Stimulated activated CD8-positive, alpha-beta memory T cell treated with anti-CD3 and anti-CD28 coated beads, Interleukin-12 subunit alpha, Interleukin-12 subunit beta, amount 100 ng/mL, for 24 hours (primary cell): Measurements from ENCODE around the gene ATP2B2.

Experiments
- DNase-seq: peaks from one replicate; pipeline ENCODE4 v3.0.0-alpha.2; 2020; ENCODE audit errors: extremely low read depth

ATP2B2 gene

DNA sequence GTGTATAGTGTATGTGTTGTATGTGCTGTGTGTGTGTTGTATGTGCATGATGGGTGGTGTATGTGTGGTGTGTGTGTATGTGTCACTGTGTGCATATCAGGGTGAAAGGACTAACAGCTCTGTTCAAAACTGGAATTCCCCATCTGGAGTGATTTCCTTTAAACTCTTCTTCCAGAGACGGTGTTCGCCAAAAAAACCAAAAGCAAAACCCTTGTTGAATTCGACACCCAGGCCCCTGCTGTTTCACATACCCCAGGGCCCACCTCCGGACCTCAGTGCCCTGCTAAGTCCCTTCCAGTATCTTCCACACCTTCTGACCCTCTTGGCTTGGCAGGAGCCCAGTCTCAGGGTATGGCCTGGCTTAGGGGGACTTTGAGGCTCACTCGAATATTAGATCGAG, 139.6 kb downstream of the ATP2B2 start:
- no peak for DNase-seq

DNA sequence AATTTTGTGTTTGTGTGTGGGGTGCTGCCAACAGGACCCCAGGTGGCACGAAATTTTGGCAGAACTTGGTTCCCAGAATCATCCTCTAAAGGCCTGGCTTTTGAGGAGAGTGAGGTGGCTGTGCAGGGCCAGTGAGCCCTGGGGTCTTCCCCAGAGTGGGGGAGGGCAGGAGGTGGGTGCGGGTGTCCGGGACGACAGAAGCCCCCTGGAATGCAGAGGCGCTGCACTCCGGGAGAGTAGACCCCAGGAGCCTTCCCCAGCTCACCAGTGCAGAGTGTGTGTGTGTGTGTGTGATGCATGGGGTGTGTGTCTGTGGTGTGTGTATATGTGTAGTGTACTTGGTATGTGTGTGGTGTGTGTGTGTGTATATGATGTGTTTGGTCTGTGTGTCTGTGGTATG, 140.1 kb downstream of the ATP2B2 start:
- no peak for DNase-seq

DNA sequence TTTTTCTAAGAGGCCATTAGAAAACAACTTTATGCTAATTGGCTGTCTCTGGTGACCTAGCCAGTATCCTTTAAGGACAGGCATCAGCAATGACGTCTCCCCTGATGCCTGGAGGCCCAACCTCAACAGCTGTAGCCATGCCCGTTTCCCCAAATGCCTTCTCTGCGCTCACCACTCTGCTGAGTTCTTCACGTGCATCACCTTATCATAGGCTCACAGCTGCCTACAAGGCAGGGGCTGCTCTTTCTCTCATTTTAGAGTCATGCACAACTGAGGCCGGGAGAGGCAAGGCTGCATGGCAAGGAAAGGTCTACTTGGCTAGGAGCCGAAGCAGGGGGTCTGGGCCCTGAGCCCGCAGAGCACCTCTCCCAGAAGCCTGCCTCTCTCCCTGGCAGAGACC, 140.6 kb downstream of the ATP2B2 start:
- DNase-seq = no peak

DNA sequence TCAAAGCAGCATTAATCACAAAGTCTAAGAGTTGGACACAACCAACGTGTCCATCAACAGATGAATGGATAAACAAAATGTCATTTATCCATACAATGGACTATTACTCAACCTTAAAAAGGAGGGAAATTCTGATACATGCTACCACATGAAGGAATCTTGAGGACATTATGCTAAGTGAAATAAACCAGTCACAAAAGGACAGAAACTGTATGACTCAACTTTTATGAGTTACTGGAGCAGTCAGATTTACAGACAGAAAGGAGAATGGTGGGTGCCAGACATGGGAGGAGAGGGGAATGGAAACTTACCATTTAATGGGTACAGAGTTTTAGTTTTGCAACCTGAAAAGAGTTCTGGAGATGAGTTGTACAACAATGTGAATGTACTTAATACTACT, 141.5 kb downstream of the ATP2B2 start:
- no peak for DNase-seq

DNA sequence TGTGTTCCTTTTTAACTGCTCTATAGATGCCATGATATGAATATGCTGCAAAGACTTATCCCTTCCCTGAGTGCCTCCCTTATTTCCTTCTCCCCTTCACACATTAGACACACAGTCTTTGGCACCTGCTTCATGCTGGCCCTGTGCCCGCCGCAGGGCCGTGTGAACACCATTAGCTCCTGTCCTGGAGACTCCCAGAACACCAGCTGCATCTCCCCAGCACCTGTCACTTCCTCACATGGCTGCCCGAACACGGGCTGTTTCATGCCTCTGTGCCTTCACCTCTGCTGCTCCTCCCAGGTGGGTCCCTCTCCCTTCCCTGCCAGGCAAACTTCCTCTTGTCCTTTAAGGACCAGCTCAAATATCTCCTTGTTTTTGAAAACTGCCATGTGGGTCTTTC, 144.0 kb downstream of the ATP2B2 start:
- DNase-seq = no peak

DNA sequence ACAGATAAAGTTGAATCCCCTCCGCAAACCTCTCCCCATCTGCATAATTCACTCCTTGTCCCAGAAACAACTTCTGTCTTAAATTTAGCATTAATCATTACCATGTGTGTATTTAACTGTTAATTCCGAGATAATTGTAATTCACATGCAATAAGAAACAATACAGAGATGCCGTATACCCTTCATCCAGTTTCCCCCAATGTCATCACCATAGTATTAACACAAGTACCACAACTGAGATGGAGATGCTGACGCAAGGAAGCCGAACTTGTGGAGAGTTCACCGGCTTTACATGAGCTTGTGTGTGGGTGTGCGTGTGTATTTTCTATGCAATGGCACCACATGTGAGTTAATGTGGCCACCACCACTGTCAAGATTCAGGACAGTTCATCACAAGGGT, 144.9 kb downstream of the ATP2B2 start:
- DNase-seq = no peak

DNA sequence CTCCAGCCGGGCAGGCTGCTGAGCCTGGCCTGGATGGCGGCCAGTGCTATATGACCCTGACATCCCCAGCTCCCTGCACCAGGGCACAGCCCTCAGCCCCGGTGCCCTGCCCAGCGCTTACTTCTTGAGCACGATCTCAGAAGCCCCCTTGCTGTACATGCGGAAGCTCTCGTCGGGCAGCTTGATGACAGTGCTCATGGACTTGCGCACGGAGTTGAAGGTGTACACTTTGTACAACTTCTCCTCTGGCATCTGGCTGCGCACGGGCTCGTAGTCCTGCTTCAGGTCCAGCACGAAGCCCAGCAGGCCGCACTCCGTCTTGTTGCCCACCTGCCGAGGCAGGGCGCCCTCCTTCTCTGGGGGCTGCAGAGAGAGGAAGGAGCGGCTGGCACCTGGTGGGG, 145.6 kb downstream of the ATP2B2 start:
- no peak for DNase-seq

DNA sequence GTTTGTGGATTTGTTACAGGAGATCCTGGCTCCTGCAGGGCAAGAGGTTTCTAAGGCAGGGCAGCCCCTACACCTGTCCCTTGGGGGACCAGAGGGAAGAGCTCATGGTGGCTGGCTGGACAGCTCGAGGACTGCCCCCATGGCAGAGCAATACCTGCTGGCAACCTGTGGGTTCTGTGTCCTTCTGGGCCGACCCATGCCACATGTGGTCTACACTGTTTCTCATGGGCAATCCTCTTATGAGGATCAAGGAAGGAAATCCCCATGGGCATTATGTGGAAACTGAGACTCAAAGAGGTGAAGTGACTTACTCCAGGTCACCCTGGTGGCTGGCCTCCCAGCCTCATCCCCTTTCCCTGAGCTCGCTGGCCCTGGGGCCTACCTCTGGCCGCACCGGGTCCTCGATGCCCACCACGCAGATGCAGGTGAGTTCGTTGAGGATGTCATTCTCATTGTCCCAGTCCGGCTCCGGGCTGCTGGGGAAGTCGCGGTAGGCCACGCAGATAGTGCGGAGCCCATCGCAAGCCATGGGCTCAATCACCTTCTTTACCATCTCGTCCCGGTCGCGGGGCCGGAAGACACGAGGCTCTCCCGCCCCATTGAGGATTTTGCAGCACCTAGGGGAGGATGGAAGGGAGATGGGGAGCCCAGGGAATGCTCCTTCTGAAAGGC, 146.9 kb downstream of the ATP2B2 start:
- DNase-seq = no peak

DNA sequence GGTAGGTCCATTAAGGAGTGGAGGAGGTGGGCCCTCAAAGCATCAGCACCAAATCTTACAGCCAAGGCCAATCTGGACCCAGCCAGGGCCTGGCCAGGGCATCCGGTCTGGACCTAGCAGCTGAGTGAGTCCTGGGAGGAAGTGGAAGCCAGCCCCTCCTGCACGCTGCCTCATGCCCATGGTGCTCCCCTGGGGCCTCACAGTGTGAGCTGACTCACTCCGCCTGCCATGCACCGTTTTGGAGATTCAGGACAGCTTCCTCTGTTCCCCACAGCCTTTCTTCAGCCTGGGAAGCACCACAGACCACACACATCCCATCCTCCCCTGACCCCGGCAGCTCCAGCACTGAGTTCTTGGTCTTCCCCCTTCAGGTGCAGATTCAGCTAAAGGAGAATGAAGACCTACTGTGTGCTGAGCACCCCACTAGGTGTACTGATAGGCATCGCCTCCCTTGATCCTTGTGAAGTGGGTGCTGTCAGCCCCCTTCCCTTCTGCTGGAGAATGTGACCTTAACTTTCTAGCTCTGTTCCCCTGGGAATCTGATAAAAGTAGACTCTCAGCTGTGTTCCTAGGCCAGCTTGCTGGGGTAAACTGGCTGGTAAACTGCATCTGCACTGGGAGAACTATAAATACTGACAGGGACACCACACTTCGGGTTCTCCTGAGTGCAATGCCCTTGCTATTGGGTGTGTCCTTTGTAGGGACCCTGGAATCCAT, 147.6 kb downstream of the ATP2B2 start:
- no peak for DNase-seq

DNA sequence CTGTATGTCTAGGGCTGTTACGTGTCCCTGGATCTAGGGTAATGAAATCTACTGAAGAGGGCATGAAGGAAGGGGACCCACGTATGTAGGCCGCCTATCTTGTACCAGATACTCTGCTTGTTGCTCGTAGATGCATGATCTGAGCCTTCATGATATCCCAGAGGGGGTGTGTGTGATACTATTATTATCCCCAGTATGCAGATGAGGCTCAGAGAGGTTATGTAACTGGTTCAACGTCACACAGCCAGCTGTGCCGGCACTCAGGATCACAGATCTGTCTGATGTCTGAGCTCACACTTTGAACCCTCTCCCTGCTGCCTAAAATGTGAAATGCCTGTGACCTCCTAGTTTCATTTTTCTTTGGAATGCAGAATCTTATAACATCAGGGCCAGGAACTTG, 148.3 kb downstream of the ATP2B2 start:
- no peak for DNase-seq

DNA sequence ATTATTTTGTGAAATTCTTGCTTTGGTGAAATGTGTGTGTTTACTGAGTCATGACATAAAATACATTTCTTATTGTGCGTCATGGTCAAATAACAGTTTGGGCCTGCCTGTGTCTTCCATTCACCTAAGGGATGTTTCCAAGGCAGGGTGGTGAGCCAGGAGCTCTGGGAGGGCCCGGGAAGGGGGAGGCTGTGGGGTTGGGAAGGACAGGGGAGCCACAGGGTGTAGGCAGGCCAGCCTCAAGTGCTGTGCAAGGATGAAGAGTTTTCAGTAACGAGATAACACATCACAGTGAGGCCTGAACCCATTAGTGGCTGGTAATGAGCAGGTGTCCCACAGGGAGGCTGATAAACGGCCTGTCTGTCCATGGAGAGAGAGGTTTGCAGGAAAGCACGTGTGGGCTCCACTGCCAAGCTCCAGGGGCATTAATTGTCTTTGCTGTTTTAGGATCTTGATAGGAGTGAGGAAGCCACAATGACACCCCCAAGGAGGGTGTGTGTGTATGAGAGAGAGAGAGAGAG, 148.9 kb downstream of the ATP2B2 start:
- DNase-seq = no peak

DNA sequence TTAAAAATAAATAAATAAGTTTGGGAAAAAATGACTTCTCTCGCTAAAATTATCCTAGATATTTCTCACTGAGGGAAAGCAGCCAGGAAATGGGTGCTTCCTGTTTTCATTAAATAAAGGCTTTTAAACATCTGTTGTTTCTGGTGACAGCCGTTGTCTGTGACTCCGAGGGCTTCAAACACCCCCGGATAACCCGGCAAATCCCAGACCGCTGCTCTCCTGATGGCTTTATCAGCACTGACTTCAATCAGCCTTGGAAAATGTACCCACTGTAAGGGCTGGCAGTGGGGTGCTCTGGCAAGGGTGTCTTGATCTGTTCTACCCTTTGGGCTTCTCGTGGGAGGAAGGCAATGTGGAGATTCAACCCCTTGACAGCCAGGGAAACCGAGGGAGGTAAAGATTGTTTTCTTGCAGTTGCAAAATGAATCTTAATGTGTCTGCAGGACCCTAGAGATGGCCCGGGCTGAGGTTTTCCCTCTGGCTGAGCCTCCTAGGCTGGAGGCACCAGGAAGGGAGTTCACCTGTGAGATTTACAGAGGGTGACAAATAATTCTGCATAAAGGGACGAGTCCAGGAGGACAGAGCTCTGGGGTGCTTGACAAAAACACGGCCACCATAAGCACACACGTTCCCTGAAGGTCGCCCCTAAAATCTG, 150.9 kb downstream of the ATP2B2 start:
- DNase-seq = no peak

DNA sequence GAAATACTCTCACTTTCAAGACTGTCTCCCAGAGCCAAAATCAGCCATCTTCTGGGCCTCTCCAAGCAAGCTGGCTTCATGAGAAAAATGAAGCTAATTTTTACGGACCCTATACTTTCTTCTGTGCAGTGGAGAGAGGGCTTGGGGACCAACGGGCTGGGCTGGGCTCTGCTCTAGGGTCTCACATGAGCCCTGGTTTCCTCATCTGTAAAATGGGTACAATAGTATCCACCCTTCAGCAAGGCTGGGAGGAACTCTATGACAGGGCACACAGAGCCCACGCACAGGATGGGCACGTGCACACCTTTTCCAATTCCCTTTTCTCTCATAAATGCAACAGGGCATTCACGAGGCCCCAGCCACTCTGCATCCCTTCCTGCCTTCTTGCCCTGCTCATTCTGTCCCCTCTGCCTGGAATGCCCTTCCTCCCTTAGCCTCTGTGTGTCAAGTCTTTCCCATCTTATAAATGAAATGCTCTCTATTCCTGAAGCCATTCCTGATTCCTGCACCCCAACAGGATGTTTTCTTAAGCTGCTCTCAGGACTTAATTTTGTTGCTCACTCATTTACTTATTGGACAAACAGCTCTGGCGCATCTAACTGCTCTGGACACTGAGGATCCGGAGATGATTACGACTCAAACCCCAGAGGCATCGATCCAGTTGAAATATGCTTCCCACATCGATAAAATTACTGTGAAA, 151.6 kb downstream of the ATP2B2 start:
- no peak for DNase-seq

DNA sequence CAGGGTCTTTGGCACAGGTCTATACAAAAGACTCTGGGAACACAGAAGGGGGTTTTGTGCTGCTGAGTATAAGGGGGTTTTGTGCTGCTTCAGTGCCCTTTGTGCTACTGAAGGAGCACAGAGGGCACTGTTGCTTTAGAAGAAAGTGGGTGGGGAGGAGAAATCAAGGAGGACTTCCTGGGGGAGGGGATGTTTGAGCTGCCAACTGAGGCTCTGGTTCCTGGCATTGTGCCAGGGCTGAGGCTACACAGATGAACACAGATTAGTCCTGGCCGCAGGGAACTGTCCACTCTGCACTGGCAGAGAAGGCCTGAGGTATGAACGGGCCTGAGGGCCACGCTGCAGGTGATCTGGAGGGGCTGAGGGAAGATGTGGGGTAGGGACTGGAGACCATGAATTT, 152.2 kb downstream of the ATP2B2 start:
- no peak for DNase-seq

DNA sequence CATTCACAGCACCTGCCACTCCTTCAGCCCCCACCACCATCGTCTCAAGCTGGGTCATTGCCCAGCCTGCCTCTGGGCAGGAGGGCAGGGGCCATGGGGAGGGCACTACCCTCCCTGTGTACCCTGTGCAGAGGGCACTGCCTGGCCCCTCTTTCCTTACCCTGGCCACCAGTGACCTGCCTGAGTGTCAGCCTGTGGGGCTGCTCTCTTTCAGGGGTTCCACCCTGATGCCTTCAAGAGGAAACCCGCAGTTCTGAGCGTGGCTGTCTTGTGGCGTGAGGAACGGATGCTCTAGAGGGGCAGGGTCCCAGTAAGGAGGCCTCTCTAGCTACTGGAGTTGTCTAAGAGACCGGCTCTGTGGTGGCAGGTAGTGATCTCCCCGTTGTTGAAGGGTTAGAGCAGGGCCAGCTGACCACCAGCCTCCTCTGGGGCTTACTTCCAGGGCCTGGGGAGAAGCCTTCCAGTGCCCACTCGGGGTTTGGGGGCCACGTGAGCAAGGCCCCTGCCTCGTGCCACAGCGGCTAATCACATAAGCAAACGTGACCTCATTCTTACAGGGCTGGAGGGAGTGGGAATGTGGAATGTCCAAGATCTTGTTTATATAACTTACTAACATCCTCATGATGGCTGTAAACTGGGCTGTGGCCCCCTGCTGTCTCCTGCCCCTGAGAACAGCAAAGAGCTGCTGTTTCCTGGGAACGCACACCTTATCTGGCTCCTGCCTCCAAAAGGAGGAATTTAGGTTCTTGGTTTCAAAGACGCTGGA, 153.1 kb downstream of the ATP2B2 start:
- DNase-seq = no peak

DNA sequence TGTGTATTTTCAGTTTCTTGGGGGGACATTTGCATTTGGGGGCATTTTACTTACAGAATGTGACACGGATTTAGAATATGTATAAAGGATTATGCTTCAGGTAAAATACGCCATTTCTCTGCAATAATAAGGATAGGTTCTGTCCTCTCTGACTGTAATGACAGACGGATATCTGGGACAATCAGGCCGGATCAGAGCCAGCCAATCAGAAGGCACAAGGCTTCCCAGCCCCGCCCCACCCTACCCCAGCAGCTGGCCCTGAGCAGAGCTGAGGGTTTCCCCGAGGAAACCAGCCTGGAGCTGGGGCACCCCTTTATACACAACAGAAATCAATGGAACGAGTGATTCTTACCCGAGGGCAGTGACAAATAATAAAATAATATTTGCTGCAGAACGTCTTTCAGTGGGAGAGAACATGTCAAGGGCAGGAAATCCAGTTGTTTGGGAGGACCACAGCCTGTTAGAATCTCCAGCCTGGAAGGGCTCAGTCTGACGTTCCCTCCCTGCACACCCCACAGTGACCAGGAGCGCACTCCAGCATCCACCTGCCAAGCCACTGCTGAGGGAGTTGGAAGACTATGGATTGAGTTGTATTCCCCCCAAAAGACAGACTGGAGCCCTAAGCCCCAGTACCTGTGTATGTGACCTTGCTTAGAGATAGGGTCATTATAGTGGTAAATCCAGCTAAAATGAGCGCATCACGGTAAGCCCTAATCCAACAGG, 154.2 kb downstream of the ATP2B2 start:
- DNase-seq = no peak

DNA sequence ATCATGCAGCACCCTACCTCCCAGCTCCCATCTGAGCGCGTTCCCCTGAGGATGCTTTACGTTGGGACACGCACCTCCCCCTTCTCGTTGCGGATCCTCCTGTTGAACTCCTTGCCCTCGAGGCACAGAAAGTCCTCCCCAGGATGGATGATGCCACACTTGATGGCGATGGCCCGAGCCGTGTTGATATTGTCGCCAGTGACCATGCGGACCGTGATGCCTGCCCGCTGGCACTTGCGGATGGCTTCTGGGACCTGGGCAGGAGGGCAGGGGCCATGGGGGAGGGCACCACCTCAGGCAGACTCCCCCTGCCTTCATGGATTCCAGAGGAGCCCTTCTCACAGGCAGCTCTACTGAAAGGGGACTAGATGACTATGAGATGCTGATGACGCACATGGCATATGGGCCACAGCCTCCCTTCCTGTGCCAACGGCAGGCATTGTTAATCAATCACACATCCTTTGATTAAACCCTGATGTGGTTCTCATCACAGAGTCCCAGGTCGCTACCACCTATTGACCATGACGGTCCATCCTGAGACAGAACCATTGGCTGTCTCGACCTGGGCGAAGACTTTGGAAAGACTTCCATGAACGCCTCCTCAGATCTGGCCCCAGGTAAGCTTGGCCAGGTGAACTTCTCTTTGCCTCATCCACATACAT, 154.9 kb downstream of the ATP2B2 start:
- no peak for DNase-seq

DNA sequence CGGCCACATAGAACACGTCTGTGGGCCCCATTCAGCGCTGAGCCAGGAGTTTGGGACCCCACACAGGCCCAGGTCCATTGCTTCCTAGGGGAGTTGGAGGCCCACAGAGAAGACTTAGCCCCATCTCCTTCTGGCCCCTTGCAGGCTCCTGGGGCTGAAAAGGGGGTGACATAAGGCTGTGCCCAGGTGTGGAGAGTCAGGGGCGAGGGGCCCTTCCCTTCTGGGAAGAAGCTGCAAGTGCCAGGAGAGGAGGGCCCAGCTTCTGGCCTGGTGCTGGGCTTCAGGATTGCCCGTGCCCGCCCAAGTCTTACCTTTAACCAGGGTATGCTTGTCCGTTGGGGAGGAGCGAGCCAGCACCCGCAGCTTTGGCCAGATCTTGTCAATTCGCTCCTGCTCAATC, 155.6 kb downstream of the ATP2B2 start:
- no peak for DNase-seq

DNA sequence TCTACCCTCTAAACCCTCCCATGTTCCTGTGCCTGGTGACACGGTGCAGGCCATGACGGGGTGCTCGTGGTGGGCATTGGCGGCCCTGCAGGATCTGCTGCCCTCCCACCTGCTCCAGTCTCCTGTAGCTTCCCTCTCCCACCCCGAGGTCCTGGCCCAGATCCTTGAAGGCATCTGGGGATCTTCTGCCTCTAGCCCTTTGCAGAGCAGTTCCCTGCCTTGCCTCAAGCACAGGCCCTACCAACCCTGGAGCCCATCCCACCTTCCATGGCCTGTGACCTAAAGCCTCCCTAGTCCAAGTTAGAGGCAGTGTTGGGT, 157.0 kb downstream of the ATP2B2 start:
- no peak for DNase-seq

DNA sequence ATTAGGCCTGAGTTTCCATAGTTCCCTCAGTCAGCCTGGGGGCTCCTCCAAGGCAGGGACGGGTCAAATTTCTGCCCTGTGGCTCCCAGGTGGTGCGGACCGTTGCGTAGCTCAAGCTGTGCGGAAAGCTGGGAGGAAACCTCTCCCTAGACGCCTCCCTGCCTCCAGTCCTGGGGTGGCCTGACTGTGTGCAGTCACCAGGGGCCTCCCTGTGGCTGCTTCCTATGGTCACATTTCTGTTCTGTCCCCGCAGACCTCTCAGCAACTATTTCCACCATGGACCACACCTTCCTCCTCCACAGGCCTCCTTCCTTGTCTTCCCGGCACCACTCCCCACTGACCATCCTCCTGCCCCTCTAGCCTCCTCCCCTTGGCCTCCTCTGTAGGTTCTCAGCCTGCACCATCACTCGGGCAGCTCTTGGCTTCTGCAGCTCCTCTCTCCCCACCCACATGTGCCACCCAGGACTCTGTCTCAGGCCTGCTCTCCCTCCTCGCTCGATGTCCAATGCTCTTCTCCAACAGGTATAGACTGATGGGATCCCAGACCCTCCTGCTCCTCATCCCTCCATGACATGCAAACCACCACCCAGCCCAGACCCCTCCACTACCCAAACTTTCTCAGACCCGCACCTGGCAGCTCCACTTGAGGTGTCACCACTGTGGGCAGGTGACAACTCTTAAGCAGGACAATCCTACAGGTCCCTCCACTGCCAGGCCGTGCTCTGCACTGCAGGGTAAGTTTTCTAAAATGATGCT, 157.6 kb downstream of the ATP2B2 start:
- DNase-seq = no peak
